K562 (cell line): ENCODE measurements around the gene SLC7A1. TPM values are rescaled to one million over a fixed set of nuclear protein-coding genes. Genes with fewer than 3 reads are reported as not detected.

Experiments used
- ATAC-seq: fragments of 200-7000 bp; cut with Tn5 transposase; 3 replicates; pipeline ENCODE4 v1.9.1; 2020; ENCODE audit warnings: moderate library complexity
- BruUV-seq: library from RNA; stranded (reverse); fragments of 400-500 nt; replicated peaks from 2 replicates; lab custom pipeline; 2021; lab: Mats Ljungman, UMichigan
- CTCF ChIA-PET: fragments of 300-600 bp; formaldehyde crosslinking; extraction: SDS; loops from one replicate; lab custom pipeline; 2021; ENCODE audit warnings: low intra/inter-chr PET ratio; lab: Yijun Ruan, JAX
- POLR2A ChIA-PET: fragments of 300-600, 350-650 bp; sonication (Branson Sonifier 250); formaldehyde crosslinking; extraction: SDS; loops from one replicate; lab custom pipeline; 2021; ENCODE audit warnings: antibody characterized with exemption, inconsistent platforms; lab: Yijun Ruan, JAX
- DNase-seq, 4 experiments: peaks; one replicate each; pipeline versions ENCODE4 v3.0.0 to v3.0.0-alpha.2; 2011 to 2018; ENCODE audit warnings: low spot score in 3 of 4, mixed read lengths in 3 of 4; ENCODE audit errors: extremely low read depth in 1 of 4
- FAIRE-seq: peaks from 2 replicates; lab custom pipeline; 2011; peaks lifted over from hg19 to GRCh38; lab: Jason Lieb, UNC
- H2AFZ ChIP-seq: 2 replicates; pipeline ENCODE4 v1.6.0; 2011; ENCODE audit warnings: low read depth, low read length, control low read depth, inconsistent platforms
- H3K27ac ChIP-seq: fragments of 200-600 bp; 3 replicates; pipeline ENCODE4 v1.8.0; 2011; ENCODE audit warnings: low read depth, mild to moderate bottlenecking, control low read depth, inconsistent platforms, low read length, moderate library complexity, mixed read lengths; ENCODE audit errors: extremely low read depth
- H3K27me3 ChIP-seq, 2 experiments: fragments of 300-600 bp in 1 of 2; 2 replicates in 1 of 2; 3 replicates in 1 of 2; pipeline versions ENCODE4 v1.6.0 to v1.8.0; 2011; ENCODE audit warnings: inconsistent platforms in 2 of 2, low read length in 2 of 2, mild to moderate bottlenecking in 1 of 2, mixed read lengths in 1 of 2, moderate library complexity in 1 of 2; ENCODE audit not compliant: control insufficient read depth in 2 of 2, insufficient read depth in 2 of 2
- H3K36me3 ChIP-seq: fragments of 300-600 bp; 3 replicates; pipeline ENCODE4 v1.8.0; 2011; ENCODE audit warnings: mild to moderate bottlenecking, low read length, inconsistent platforms; ENCODE audit not compliant: control insufficient read depth, insufficient read depth
- H3K4me1 ChIP-seq, 2 experiments: fragments of 200-600 bp in 1 of 2; replicated peaks in 1 of 2; 2 replicates in 1 of 2; 3 replicates in 1 of 2; pipeline versions ENCODE4 v1.5.1 to v1.8.0; 2011; ENCODE audit warnings: inconsistent platforms in 2 of 2, low read length in 2 of 2, mild to moderate bottlenecking in 1 of 2, mixed read lengths in 1 of 2, moderate library complexity in 1 of 2; ENCODE audit not compliant: control insufficient read depth in 2 of 2, insufficient read depth in 2 of 2
- H3K4me2 ChIP-seq: 2 replicates; pipeline ENCODE4 v1.6.1; 2011; ENCODE audit warnings: low read length, control low read depth, inconsistent platforms, mixed read lengths; ENCODE audit not compliant: insufficient read depth
- H3K4me3 ChIP-seq: fragments of 200-600 bp; sonication (generic), shearing (Covaris generic); 2 replicates; pipeline ENCODE4 v1.5.1; 2016; ENCODE audit warnings: control low read depth, inconsistent platforms
- H3K79me2 ChIP-seq: fragments of 200-600 bp; 3 replicates; pipeline ENCODE4 v1.8.0; 2011; ENCODE audit warnings: low read length, inconsistent platforms; ENCODE audit not compliant: control insufficient read depth, insufficient read depth
- H3K9ac ChIP-seq, 2 experiments: 2 replicates each; pipeline versions ENCODE4 v1.6.0 to v1.6.1; 2011; ENCODE audit warnings: low read depth in 2 of 2, low read length in 2 of 2, control low read depth in 1 of 2, inconsistent platforms in 1 of 2, mild to moderate bottlenecking in 1 of 2, mixed read lengths in 1 of 2; ENCODE audit not compliant: insufficient read depth in 1 of 2
- H3K9me1 ChIP-seq: one replicate; pipeline ENCODE4 v1.6.0; 2011; ENCODE audit warnings: inconsistent platforms, mild to moderate bottlenecking, low read length, moderate library complexity; ENCODE audit not compliant: control insufficient read depth, insufficient read depth
- H3K9me3 ChIP-seq: replicated peaks from 2 replicates; pipeline ENCODE4 v1.5.1; 2011; ENCODE audit warnings: low read depth, low read length, inconsistent platforms; ENCODE audit not compliant: control insufficient read depth, insufficient read depth
- H4K20me1 ChIP-seq: replicated peaks from 2 replicates; pipeline ENCODE4 v1.6.1; 2011; ENCODE audit warnings: low read length, inconsistent platforms, mixed read lengths; ENCODE audit not compliant: control insufficient read depth, insufficient read depth
- E2F8 ChIP-seq: fragments of 450-650 bp; IDR thresholded peaks from 2 replicates; pipeline ENCODE4 v1.7.1; 2018; ENCODE audit warnings: mild to moderate bottlenecking, low read depth; ENCODE audit not compliant: partially characterized antibody
- FOXJ2 ChIP-seq: fragments of 200-800 bp; sonication (Bioruptor generic); IDR thresholded peaks from 2 replicates; pipeline ENCODE4 v1.6.1; 2016; ENCODE audit warnings: missing genetic modification characterization, missing compliant biosample characterization
- FOXM1 ChIP-seq, 2 experiments: fragments of 450-650 bp in 1 of 2; sonication (generic) in 1 of 2; formaldehyde crosslinking in 1 of 2; IDR thresholded peaks; 2 replicates each; pipeline versions ENCODE4 v1.6.1 to v1.9.0; 2017 to 2022; ENCODE audit warnings: low read depth in 2 of 2, mild to moderate bottlenecking in 2 of 2, missing genetic modification reagents in 1 of 2, moderate library complexity in 1 of 2
- HBP1 ChIP-seq: fragments of 450-650 bp; formaldehyde crosslinking; IDR thresholded peaks from 2 replicates; pipeline ENCODE4 v1.4.0; 2022; ENCODE audit warnings: missing genetic modification characterization
- L3MBTL2 ChIP-seq: fragments of 450-650 bp; IDR thresholded peaks from 2 replicates; pipeline ENCODE4 v1.6.1; 2016; ENCODE audit warnings: mild to moderate bottlenecking, moderate library complexity
- LEF1 ChIP-seq: fragments of 450-650 bp; IDR thresholded peaks from 2 replicates; pipeline ENCODE4 v1.6.1; 2016; ENCODE audit warnings: mild to moderate bottlenecking
- MECOM ChIP-seq: fragments of 250-450 bp; sonication (Bioruptor Pico); IDR thresholded peaks from 2 replicates; pipeline ENCODE4 v1.8.0; 2022; ENCODE audit warnings: inconsistent platforms
- RAD21 ChIP-seq, 2 experiments: fragments of 250-450 bp in 1 of 2; fragments of 450-650 bp in 1 of 2; sonication (Bioruptor Pico) in 1 of 2; formaldehyde crosslinking in 1 of 2; IDR thresholded peaks in 1 of 2; conservative IDR thresholded peaks in 1 of 2; 2 replicates each; pipeline versions ENCODE4 v1.4.0 to v1.8.0; 2020 to 2022; ENCODE audit warnings: mild to moderate bottlenecking in 2 of 2, moderate library complexity in 1 of 2
- SMC3 ChIP-seq: conservative IDR thresholded peaks from 2 replicates; pipeline ENCODE4 v1.6.1; 2011; ENCODE audit warnings: low read depth, low read length, improper control_type of control experiment; ENCODE audit not compliant: insufficient read depth
- XRCC3 ChIP-seq: fragments of 450-650 bp; IDR thresholded peaks from 2 replicates; pipeline ENCODE4 v1.6.1; 2017; ENCODE audit warnings: mild to moderate bottlenecking, moderate library complexity
- ZC3H4 ChIP-seq: sonication (generic); formaldehyde crosslinking; IDR thresholded peaks from 2 replicates; pipeline ENCODE4 v1.9.0; 2021; ENCODE audit warnings: missing genetic modification reagents, borderline replicate concordance
- ZNF239 ChIP-seq: fragments of 250-450 bp; sonication (Bioruptor Pico); IDR thresholded peaks from 2 replicates; pipeline ENCODE4 v1.4.0; 2020; ENCODE audit warnings: mild to moderate bottlenecking
- ZNF316 ChIP-seq: fragments of 450-650 bp; IDR thresholded peaks from 2 replicates; pipeline ENCODE4 v1.6.1; 2016
- ZNF561 ChIP-seq: fragments of 450-650 bp; formaldehyde crosslinking; conservative IDR thresholded peaks from 2 replicates; pipeline ENCODE4 v1.4.0; 2020; ENCODE audit warnings: mild to moderate bottlenecking, moderate library complexity
- whole genome bisulfite sequencing: fragments of 100-300 bp; shearing (Covaris generic); methylation state at CpG from one replicate; pipeline ENCODE4 v1.1.6; 2016; ENCODE audit warnings: low coverage, mixed read lengths; ENCODE audit not compliant: insufficient coverage; ENCODE audit errors: missing lambda C conversion rate; 5-methylcytosine and 5-hydroxymethylcytosine counted together
- in situ Hi-C: fragments of 300-500 bp; cut with MboI; formaldehyde crosslinking; loops from 4 replicates; pipeline ENCODE4 v1.15.0; 2018; ENCODE audit warnings: inconsistent platforms, mixed read lengths
- intact Hi-C: fragments of 100-400 bp; cut with micrococcal nuclease; formaldehyde crosslinking; loops from 2 replicates; pipeline ENCODE4 v1.14.2; 2022
- polyA plus RNA-seq, 8 experiments: library from polyadenylated mRNA; depleted of rRNA in 4 of 8; stranded (reverse) in 5 of 8; unstranded in 3 of 8; fragments of >200 nt; fragmentation: Nextera tagmentation in 2 of 8; fragmentation: Illumina TruSeq in 1 of 8; extraction: Ambion mirVana in 2 of 8; extraction: Trizol in 1 of 8; gene quantifications; 2 replicates each; pipeline versions ENCODE4 v1.2.1 to v1.2.3, GENCODE V29; 2011 to 2014; ENCODE audit warnings: inconsistent platforms in 1 of 8, missing spikeins in 1 of 8
- total RNA-seq, 7 experiments: library from RNA; depleted of rRNA in 6 of 7; stranded (reverse); fragments of >200 nt in 6 of 7; fragmentation: Illumina TruSeq in 2 of 7; extraction: Trizol in 2 of 7; gene quantifications; 2 replicates each; pipeline versions ENCODE4 v1.2.1 to v1.2.3, GENCODE V29; 2011 to 2021; ENCODE audit warnings: low replicate concordance in 1 of 7
- TF ChIP-seq, protein P1 (sequence below): sonication (generic); formaldehyde crosslinking; IDR thresholded peaks from 2 replicates; pipeline ENCODE4 v1.9.0; 2022; ENCODE audit warnings: mild to moderate bottlenecking, missing genetic modification reagents

SLC7A1 gene
- total and polyA plus RNA-seq, 9 of the 15 experiments (the other 6 are each of a cell fraction or from before 2014, with no cell fraction given): 3.3 to 69.7 (median 10.8) TPM

DNA sequence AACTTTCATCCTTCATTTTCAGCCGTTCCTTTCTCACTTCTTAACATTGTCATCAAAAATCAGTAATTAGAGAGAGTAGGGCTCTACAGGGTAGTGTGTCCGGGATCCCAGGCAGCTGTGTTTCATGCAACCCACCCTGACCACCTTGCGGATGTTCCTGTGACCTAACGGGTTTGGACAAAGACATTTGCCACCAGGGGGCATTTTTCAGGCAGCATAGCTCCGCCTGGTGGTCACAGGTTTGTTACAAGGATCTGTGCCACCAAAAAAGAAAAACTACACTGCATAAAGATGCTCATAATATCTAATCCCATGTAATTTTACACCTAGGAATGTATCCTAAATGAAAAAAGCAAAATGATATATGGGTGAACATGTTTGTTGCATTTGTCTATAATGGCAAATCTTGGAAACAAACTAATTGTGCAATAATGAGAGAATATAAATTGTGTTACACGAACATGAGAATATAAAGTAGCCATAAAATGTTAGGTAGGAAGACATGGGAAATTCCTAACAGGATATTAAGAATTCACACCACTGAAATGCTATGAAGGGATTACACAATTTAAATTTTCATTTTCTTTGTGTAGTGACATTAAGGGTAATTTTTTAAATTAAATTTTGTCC lies 123.0 kb downstream of the SLC7A1 start:
- H3K9me1 ChIP-seq: no peaks in the 10 kb centered on the region
- ATAC-seq: peak; percentile 87
- 28% methylated on average over 5 of the region's 6 CpGs for WGBS
- no peaks in the 10 kb centered on the region for H3K79me2 ChIP-seq
- H3K4me3 ChIP-seq: no peak overlapping the region
- intact Hi-C loops (loop anchor here (1.0 to 10.0 kb wide), 3 partner anchors 17 to 108 kb away; no protein-coding TSS in a partner anchor), in situ Hi-C loops (no loop called here)
- peak; percentile 41 to 69 (median 51) for DNase-seq
- no peaks in the 10 kb centered on the region; a peak in 1 of 5 replicates for H3K27me3 ChIP-seq
- H3K9ac ChIP-seq: no peak overlapping the region
- no peaks in the 10 kb centered on the region for H3K36me3 ChIP-seq
- ChIA-PET POLR2A (interaction anchor here (1.1 to 1.5 kb wide), 2 partner anchors 11 to 36 kb away, joined by 3 to 7 read pairs; no protein-coding TSS in a partner anchor), CTCF (interaction anchor here (0.9 to 1.1 kb wide), 2 partner anchors 17 to 109 kb away, joined by 3 read pairs; no protein-coding TSS in a partner anchor)
- H2AFZ ChIP-seq: no peak overlapping the region
- peaks cover 0 to 8% of the 10 kb centered on the region in 2 experiments; a peak in 1 of 5 replicates for H3K4me1 ChIP-seq
- no peak overlapping the region for H3K27ac ChIP-seq
- no peaks in the 10 kb centered on the region for H4K20me1 ChIP-seq
- H3K4me2 ChIP-seq: no peak overlapping the region
- FAIRE-seq: peak; percentile 71
- H3K9me3 ChIP-seq: no peaks in the 10 kb centered on the region
- no TSS peak for BruUV-seq
- TF ChIP-seq ZNF316: no peak
- TF ChIP-seq E2F8: no peak
- no peak for TF ChIP-seq LEF1
- TF ChIP-seq FOXM1 (IDR thresholded peaks at IDR 0.05; ENCODE audit: low read depth): no peak
- TF ChIP-seq FOXM1 (CRISPR knock-in tag; IDR thresholded peaks at IDR 0.05; ENCODE audit: low read depth): no peak
- TF ChIP-seq ZNF561: no peak
- no peak for TF ChIP-seq ZC3H4
- TF ChIP-seq RAD21 (CRISPR knock-in tag; conservative IDR thresholded peaks at IDR 0.05 in 1 of 2, IDR thresholded peaks at IDR 0.05 in 1 of 2): peak; percentile 65 to 82
- no peak for TF ChIP-seq MECOM (CRISPR knock-in tag)
- no peak for TF ChIP-seq FOXJ2 (tag)
- TF ChIP-seq HBP1: no peak
- TF ChIP-seq, protein P1, sequence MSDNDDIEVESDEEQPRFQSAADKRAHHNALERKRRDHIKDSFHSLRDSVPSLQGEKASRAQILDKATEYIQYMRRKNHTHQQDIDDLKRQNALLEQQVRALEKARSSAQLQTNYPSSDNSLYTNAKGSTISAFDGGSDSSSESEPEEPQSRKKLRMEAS (CRISPR knock-in tag): no peak
- peak; percentile 85 for TF ChIP-seq SMC3
- no peak for TF ChIP-seq ZNF239 (CRISPR knock-in tag)
- no peak for TF ChIP-seq L3MBTL2
- TF ChIP-seq XRCC3: no peak
